HS-27A (cell line): ENCODE data around the gene CEP70.
"Not testable (repeated sequence)": the region's sequence is repeated elsewhere in the genome, so short reads cannot be mapped to it uniquely, and the experiment has no call there.

Experiments used
- DNase-seq: peaks from one replicate; pipeline ENCODE4 v3.0.0-alpha.2; 2012; ENCODE audit warnings: low read depth, missing footprints

The CEP70 gene

GRCh38 chr3:138513090-138513843 lies 80.8 kb downstream of the CEP70 start:
- DNase-seq: no peak

GRCh38 chr3:138511945-138512344 lies 82.1 kb downstream of the CEP70 start:
- DNase-seq: no peak

- DNase-seq: no peak
Observed at GRCh38 chr3:138509586-138509985, 84.5 kb downstream of the CEP70 start.

DNA sequence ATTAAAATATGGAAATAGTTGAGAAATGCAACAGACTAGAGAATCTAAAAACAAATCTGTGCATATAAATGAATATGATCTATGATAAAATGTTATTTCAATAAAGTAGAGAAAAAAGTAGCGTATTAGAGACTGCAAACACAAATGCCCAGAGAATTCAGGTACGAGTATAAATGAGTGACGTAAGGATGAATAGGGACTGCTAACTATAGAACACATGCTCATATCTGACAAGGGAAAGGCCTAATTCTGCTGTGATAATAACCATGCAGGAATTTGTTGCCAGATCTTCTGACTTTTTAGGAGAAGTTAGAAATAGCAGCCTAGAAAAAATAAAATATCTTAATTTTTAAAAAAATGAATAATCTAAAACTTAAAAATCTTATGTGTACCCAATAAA lies 86.5 kb downstream of the CEP70 start:
- no peak for DNase-seq

DNA sequence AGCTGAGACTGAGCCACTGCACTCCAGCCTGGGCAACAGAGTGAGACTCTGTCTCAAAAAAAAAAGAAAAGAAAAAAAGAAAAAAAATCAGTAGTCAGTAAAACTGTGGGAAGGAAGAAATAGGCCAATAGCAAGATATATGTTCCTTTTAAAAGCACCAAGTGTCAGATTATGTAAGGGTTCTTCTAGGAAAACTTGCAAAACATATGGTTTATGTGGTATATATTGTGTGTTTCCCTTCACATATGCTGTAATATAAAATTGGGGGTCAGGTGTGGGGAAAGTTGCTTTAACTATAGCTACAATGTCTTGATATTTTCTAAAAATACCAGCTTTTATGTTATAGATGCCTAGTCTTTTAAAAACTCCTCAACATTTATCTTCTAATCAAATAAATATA lies 95.1 kb downstream of the CEP70 start:
- no peak for DNase-seq

GRCh38 chr3:138497851-138498250 lies 96.2 kb downstream of the CEP70 start:
- no peak for DNase-seq

- DNase-seq: no peak
Observed at GRCh38 chr3:138497021-138497420, 97.0 kb downstream of the CEP70 start.

DNA sequence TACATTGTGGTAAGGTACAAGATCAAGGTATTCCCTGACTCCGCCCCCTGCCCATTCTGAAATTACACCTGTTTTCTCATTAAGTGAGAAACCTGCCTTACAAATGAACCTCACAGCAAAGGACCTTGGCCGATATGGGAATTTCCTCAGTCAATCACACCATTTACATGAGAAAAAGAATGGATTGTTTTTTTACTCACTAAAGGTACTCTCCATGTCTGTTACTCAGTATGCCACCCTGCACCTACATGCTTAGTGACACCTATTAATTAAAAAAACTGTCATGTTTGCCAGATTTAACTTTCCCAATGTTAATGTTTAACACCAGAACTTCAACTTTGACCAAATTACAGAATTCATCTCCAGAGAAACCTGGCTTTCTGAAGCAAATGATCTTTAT lies 97.6 kb downstream of the CEP70 start:
- DNase-seq: no peak

DNA sequence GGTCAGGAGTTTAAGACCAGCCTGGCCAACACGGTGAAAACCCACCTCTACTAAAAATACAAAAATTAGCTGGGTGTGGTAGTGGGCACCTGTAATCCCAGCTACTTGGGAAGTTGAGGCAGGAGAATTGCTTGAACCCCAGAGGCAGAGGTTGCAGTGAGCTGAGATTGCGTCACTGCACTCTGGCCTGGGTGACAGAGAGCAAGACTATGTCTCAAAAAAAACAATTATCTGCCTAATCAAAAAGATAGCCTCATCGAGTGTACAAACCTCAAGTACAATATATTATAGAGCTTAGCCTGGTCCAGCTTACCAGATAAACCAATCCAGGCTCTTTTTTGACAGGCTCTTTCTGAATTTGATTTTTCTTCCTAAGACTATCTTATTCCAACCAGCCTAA lies 98.4 kb downstream of the CEP70 start:
- not testable (repeated sequence) for DNase-seq

DNA sequence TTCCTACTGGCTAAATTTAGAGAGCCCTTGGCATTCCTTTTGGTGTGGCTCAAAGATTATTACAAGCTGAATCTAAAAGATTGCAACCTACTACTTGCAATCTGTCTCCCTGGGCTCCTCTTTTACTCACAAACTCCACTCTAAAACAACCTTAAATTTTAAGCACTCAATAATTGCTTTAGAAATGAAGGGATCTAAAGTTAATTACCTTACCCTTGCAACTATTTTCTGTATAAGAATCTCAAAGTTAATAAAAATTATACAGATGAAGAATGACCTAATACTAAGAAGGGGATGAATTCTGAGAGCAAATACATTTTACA lies 99.5 kb downstream of the CEP70 start:
- no peak for DNase-seq

DNA sequence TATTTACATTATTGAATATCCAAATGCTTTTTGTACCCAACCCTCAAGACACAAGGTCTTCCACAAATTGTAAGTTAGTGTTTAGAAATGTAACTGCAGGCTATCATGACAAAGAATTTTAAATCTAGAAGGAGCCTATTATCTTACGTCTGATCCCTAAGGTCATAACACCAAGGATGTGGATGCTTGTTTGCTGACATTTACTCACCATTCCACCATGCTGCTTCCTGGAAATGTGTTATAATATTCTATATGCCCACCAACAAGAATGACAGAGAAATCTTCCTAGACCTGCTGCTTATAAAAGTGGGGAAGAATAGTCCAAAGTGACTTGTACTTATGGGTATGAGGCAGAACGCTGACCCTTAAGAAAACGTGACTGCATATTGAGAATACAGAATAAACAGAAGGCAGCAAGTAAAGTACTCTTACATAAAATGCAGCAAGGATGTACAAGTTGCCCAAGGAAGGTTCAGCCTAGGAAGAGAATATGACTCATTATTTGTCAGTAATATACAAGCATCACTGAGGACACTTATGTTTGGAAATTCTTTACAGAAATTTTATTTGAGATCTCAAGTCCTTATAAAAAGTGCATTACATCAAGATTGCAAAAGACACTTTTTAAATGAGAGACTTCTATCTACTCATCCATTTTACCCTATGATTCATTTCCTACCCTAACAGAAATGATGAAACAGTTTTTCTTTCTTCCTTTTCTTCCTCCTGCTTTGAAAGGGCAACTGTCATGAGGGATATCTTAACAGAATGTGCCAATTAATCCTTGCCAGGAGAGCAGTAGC lies 100.1 kb downstream of the CEP70 start:
- DNase-seq: no peak

DNA sequence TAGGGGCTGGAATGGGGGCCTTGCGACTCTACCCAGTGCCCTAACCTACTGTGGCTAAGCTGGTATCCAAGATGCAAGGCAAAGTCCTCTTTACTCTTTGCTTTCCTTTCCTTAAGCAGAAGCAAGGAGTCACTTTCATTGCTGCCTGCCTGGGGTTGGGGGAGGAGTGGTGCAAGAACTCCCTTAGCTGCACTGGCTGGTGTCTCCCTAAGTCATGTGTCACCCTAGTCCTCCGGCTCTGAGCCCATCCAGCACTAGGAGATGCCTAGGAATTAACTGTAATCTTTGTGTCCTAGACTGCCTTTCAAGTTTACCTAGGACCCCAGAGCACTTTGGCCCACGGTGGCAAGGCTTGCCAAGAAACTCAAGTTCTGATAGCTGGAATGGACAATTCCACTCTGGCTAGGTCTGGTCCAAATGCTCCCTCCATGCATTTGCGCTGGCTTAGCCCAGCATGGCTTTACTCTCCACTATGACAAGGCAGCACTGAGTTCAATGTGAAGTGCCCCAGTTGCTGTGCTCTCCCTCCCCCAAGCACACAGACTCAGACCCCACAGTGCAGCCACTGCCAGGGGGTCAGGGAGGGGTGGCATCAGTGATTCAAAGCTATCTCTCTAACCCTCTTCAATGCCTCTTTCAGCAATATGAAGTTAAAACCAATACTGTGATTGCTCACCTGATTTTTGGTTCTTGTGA lies 100.9 kb downstream of the CEP70 start:
- no peak for DNase-seq

DNA sequence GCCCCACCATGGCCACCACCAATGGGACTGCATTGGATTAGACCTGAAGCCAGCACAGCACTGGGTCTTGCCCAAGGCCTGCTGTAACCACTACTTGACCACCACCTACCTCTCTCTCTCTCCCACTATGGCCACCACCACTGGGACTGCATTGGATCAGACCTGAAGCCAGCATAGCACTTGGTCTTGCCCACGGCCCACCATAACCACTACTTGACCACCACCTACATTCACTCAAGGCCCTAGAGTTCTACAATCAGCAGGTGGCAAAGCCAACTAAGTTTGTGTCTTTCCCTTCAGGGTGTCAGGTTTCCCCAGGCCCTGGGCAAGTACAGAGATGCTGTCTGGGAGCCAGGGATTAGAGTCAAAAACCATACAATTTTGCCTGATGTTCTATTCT lies 102.1 kb downstream of the CEP70 start:
- DNase-seq: no peak

DNA sequence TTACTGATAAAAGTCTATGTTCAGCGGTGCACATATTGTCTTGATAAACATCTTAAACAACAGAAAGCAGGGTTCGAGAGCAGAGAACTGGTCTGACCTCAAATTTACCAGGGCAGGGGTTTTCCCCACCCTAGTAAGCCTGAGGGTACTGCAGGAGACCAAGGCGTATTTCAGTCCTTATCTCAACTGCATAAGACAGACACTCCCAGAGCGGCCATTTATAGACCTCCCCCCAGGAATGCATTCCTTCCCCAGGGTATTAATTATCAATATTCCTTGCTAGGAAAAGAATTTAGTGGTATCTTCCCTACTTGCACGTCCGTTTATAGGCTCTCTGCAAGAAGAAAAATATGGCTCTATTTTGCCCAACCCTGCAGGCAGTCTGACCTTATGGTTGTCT lies 107.5 kb downstream of the CEP70 start:
- DNase-seq: not testable (repeated sequence)

GRCh38 chr3:138484672-138485071 lies 109.4 kb downstream of the CEP70 start:
- DNase-seq: not testable (repeated sequence)

GRCh38 chr3:138479438-138479863 lies 114.6 kb downstream of the CEP70 start:
- no peak for DNase-seq

DNA sequence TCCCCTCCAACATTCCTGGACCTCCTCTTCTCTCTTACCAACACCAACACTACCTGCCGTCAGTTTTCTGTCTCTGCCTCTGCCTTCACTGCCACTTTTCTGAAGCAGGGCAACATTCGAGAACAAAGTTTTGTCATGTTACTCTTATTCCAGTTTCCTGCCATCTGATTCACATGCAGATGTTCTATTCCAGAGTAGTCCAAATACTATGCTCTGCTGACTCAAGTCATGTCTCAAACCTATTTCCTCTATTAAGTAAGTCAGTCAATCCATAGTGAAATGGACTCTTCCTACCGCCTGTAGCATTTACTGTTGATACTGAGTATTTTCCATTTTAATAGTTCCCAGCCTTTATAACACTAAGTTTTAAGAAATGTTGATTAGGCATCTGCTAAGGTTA lies 116.3 kb downstream of the CEP70 start:
- no peak for DNase-seq

GRCh38 chr3:138477120-138477519 lies 116.9 kb downstream of the CEP70 start:
- no peak for DNase-seq

GRCh38 chr3:138476526-138476925 lies 117.5 kb downstream of the CEP70 start:
- no peak for DNase-seq

DNA sequence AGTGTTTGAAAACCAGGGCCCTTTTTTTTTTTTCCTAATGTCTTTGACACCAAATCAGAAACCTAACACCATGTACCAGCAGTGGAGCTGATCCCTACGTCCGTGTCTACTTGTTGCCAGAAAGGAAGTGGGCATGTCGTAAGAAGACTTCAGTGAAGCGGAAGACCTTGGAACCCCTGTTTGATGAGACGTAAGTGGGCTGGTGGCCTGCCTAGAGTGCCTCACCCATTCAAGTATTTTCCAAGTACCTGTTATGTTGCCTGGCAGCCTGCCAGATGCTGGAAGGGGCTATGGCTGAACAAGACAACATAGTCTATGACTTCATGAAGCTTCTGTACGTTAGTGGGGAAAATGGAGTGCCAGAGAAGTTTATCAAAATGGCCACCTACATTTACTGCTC lies 119.9 kb downstream of the CEP70 start:
- no peak for DNase-seq

- no peak for DNase-seq
Observed at GRCh38 chr3:138473391-138473790, 120.7 kb downstream of the CEP70 start.

DNA sequence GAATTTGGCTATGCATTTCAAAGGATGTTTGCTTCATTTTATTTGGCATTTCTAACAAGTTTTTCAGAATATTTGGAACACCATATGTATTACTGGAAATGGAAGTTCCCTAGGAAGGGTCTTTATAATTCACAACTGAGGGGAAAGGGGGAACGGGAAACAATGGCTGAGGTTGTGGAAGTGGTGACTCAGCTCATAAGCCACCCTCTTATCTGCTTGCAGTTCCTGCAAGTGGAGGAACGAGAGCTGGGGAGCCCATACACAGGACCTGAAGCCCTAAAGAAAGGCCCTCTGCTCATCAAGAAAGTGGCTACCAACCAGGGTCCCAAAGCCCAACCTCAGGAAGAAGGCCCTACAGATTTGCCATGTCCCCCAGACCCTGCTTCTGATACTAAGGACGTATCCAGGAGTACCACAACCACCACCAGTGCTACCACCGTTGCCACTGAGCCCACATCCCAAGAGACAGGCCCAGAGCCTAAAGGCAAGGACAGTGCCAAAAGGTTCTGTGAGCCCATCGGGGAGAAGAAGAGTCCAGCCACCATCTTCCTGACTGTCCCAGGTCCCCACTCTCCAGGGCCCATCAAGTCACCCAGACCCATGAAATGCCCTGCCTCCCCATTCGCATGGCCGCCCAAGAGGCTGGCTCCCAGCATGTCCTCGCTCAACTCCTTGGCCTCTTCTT lies 121.8 kb downstream of the CEP70 start:
- DNase-seq: no peak
